Measurements from ENCODE around the gene KLRB1. TPM values are rescaled to one million over a fixed set of nuclear protein-coding genes. Genes with fewer than 3 reads are reported as not detected.

Gene KLRB1
- total and polyA plus RNA-seq, 4 donors = 0.53 to 1.2 (median 0.96) TPM

GRCh38 chr12:9632766-9633165 is 25.1 kb upstream of the KLRB1 start:
- Histone ChIP-seq H3K36me3 (ENCODE audit: control insufficient read depth in 4 of 4, insufficient read depth in 3 of 4, low read depth in 1 of 4, low read length in 3 of 4) (no peaks in the 10 kb centered on the region), H3K27me3 (ENCODE audit: control insufficient read depth in 4 of 4, insufficient read depth in 4 of 4, low read length in 3 of 4) (no peaks in the 10 kb centered on the region), H3K27ac (ENCODE audit: low read depth in 1 of 2, low read length in 2 of 2) (no peak overlapping the region), H3K4me3 (ENCODE audit: low read depth in 1 of 3, low read length in 3 of 3) (no peak overlapping the region), H3K4me1 (ENCODE audit: control insufficient read depth in 4 of 4, insufficient read depth in 4 of 4, low read length in 3 of 4) (no peaks in the 10 kb centered on the region), H3K9ac (ENCODE audit: low read depth in 1 of 2, low read length in 2 of 2) (no peak overlapping the region), H3K9me3 (ENCODE audit: control insufficient read depth in 4 of 4, low read length in 3 of 4) (no peaks in the 10 kb centered on the region)
- no peak for TF ChIP-seq ZBTB33 (IDR thresholded peaks at IDR 0.05)
- TF ChIP-seq EGR1 (IDR thresholded peaks at IDR 0.05; ENCODE audit: low read depth in 2 of 2) = no peak
- no peak for TF ChIP-seq YY1 (IDR thresholded peaks at IDR 0.05)
- TF ChIP-seq FOXA1 (IDR thresholded peaks at IDR 0.05) = no peak
- no peak for TF ChIP-seq MAX (IDR thresholded peaks at IDR 0.05)
- no peak for TF ChIP-seq TAF1 (conservative IDR thresholded peaks at IDR 0.05)
- no peak for TF ChIP-seq CTCF (IDR thresholded peaks at IDR 0.05; ENCODE audit: low read depth, low read length, missing input control)
- TF ChIP-seq NR2F2 (IDR thresholded peaks at IDR 0.05) = no peak
- DNase-seq (ENCODE audit: low spot score) = no peak
- 94% methylated on average over 13 of the region's 13 CpGs for WGBS

GRCh38 chr12:9626821-9627220 is 19.1 kb upstream of the KLRB1 start:
- Histone ChIP-seq H3K36me3 (ENCODE audit: control insufficient read depth in 4 of 4, insufficient read depth in 3 of 4, low read depth in 1 of 4, low read length in 3 of 4) (no peaks in the 10 kb centered on the region), H3K9ac (ENCODE audit: low read depth in 1 of 2, low read length in 2 of 2) (no peak overlapping the region), H3K27me3 (ENCODE audit: control insufficient read depth in 4 of 4, insufficient read depth in 4 of 4, low read length in 3 of 4) (no peaks in the 10 kb centered on the region), H3K4me3 (ENCODE audit: low read depth in 1 of 3, low read length in 3 of 3) (no peak overlapping the region), H3K9me3 (ENCODE audit: control insufficient read depth in 4 of 4, low read length in 3 of 4) (no peaks in the 10 kb centered on the region), H3K27ac (ENCODE audit: low read depth in 1 of 2, low read length in 2 of 2) (no peak overlapping the region), H3K4me1 (ENCODE audit: control insufficient read depth in 4 of 4, insufficient read depth in 4 of 4, low read length in 3 of 4) (no peaks in the 10 kb centered on the region)
- no peak for DNase-seq (ENCODE audit: low spot score)
- TF ChIP-seq JUND (IDR thresholded peaks at IDR 0.05) = no peak
- TF ChIP-seq ATF3 (IDR thresholded peaks at IDR 0.05) = no peak
- TF ChIP-seq CTCF (IDR thresholded peaks at IDR 0.05; ENCODE audit: low read depth, low read length, missing input control) = no peak
- no peak for TF ChIP-seq HNF4A (conservative IDR thresholded peaks at IDR 0.05)
- no peak for TF ChIP-seq NR2F2 (IDR thresholded peaks at IDR 0.05)
- TF ChIP-seq FOXA1 (IDR thresholded peaks at IDR 0.05) = no peak
- no peak for TF ChIP-seq TAF1 (conservative IDR thresholded peaks at IDR 0.05)
- no peak for TF ChIP-seq SP1 (IDR thresholded peaks at IDR 0.05)
- WGBS = 89% methylated on average over 2 of the region's 2 CpGs
